ENCODE results near the gene SRM. TPM values are rescaled to one million over a fixed set of nuclear protein-coding genes. Genes with fewer than 3 reads are reported as not detected.
A peak's percentile ranks its signal among the peaks of the same experiment; 100 is the strongest.

SRM gene
- total and polyA plus RNA-seq, 2 of the 13 experiments (the other 11 are each of a cell fraction or from before 2014, with no cell fraction given) = 27.9 to 31.8 TPM

GRCh38 chr1:11037740-11038182 is 22.1 kb downstream of the SRM start (continued):
- TF ChIP-seq GPBP1L1 (CRISPR knock-in tag; IDR thresholded peaks at IDR 0.05) = no peak
- TF ChIP-seq ZXDC (CRISPR knock-in tag; IDR thresholded peaks at IDR 0.05) = no peak
- TF ChIP-seq SMAD1 (CRISPR knock-in tag; IDR thresholded peaks at IDR 0.05; ENCODE audit: borderline replicate concordance, low read depth) = no peak
- peak in 1 of 2 experiments; percentile 37; a peak in 1 of 4 replicates for TF ChIP-seq HMGXB4 (CRISPR knock-in tag; IDR thresholded peaks at IDR 0.05; ENCODE audit: borderline replicate concordance in 1 of 2, low read depth in 1 of 2)
- TF ChIP-seq ZNF552 (CRISPR knock-in tag; IDR thresholded peaks at IDR 0.05; ENCODE audit: borderline replicate concordance) = no peak
- TF ChIP-seq XRCC5 (optimal IDR thresholded peaks at IDR 0.05; ENCODE audit: low read length) = peak; percentile 79
- TF ChIP-seq ZNF337 (CRISPR knock-in tag; IDR thresholded peaks at IDR 0.05; ENCODE audit: borderline replicate concordance, low read depth) = no peak
- TF ChIP-seq ATF7-NPFF (CRISPR knock-in tag; IDR thresholded peaks at IDR 0.05; ENCODE audit: low read depth) = no peak
- 0 out of 2 replicates have a peak, but pooled peaks have one; percentile 13 for TF ChIP-seq CEBPG (CRISPR knock-in tag; IDR thresholded peaks at IDR 0.05)
- no peak for TF ChIP-seq POLR2AphosphoS5 (IDR thresholded peaks at IDR 0.05; ENCODE audit: low read depth, low read length)
- TF ChIP-seq MIER3 (CRISPR knock-in tag; IDR thresholded peaks at IDR 0.05; ENCODE audit: borderline replicate concordance) = peak; percentile 56; the same call in 1 of the 2 replicates
- peak; percentile 35; the same call in 1 of the 2 replicates for TF ChIP-seq KAT8 (CRISPR knock-in tag; IDR thresholded peaks at IDR 0.05)
- TF ChIP-seq ZNF598 (CRISPR knock-in tag; IDR thresholded peaks at IDR 0.05; ENCODE audit: borderline replicate concordance) = no peak
- no peak for TF ChIP-seq AFF4 (CRISPR knock-in tag; IDR thresholded peaks at IDR 0.05)
- no peak for TF ChIP-seq THAP7 (CRISPR knock-in tag; IDR thresholded peaks at IDR 0.05)
- no peak for TF ChIP-seq ZNF607 (CRISPR knock-in tag; IDR thresholded peaks at IDR 0.05; ENCODE audit: borderline replicate concordance)
